SK-N-SH (cell line): ENCODE measurements around the gene TNRC6A.

Experiments used
- RAD21 ChIP-seq: IDR thresholded peaks from 2 replicates; pipeline ENCODE4 v1.6.1; 2012; ENCODE audit warnings: mild to moderate bottlenecking, low read length
- RCOR1 ChIP-seq: fragments of 150-350 bp; IDR thresholded peaks from 2 replicates; pipeline ENCODE4 v1.6.1; 2017; ENCODE audit warnings: antibody characterized with exemption, low read length
- YY1 ChIP-seq: IDR thresholded peaks from 2 replicates; pipeline ENCODE4 v1.4.0; 2012; ENCODE audit warnings: low read depth, mild to moderate bottlenecking
- TF ChIP-seq, protein P1 (sequence below): fragments of 200-600 bp; sonication (generic); IDR thresholded peaks from 2 replicates; pipeline ENCODE4 v1.6.1; 2017; ENCODE audit warnings: antibody characterized with exemption, mild to moderate bottlenecking, moderate library complexity
- TF ChIP-seq, protein P2 (sequence below): fragments of 150-350 bp; IDR thresholded peaks from 2 replicates; pipeline ENCODE4 v1.6.1; 2016; ENCODE audit warnings: mild to moderate bottlenecking, low read depth, low read length

- TF ChIP-seq YY1 (no peak), RCOR1 (no peak), RAD21 (no peak)
- TF ChIP-seq, protein P1, sequence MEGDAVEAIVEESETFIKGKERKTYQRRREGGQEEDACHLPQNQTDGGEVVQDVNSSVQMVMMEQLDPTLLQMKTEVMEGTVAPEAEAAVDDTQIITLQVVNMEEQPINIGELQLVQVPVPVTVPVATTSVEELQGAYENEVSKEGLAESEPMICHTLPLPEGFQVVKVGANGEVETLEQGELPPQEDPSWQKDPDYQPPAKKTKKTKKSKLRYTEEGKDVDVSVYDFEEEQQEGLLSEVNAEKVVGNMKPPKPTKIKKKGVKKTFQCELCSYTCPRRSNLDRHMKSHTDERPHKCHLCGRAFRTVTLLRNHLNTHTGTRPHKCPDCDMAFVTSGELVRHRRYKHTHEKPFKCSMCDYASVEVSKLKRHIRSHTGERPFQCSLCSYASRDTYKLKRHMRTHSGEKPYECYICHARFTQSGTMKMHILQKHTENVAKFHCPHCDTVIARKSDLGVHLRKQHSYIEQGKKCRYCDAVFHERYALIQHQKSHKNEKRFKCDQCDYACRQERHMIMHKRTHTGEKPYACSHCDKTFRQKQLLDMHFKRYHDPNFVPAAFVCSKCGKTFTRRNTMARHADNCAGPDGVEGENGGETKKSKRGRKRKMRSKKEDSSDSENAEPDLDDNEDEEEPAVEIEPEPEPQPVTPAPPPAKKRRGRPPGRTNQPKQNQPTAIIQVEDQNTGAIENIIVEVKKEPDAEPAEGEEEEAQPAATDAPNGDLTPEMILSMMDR = no peak
- TF ChIP-seq, protein P2, sequence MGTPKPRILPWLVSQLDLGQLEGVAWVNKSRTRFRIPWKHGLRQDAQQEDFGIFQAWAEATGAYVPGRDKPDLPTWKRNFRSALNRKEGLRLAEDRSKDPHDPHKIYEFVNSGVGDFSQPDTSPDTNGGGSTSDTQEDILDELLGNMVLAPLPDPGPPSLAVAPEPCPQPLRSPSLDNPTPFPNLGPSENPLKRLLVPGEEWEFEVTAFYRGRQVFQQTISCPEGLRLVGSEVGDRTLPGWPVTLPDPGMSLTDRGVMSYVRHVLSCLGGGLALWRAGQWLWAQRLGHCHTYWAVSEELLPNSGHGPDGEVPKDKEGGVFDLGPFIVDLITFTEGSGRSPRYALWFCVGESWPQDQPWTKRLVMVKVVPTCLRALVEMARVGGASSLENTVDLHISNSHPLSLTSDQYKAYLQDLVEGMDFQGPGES = no peak
Observed at GRCh38 chr16:24775455-24775854, 46.0 kb downstream of the TNRC6A start.
